ENCODE results near the gene HLA-DQA1.

HLA-DQA1 gene

GRCh38 chr6:32602383-32602782 lies 34.8 kb upstream of the HLA-DQA1 start:
- Histone ChIP-seq H3K27ac (ENCODE audit: low read depth, low read length) (no peak overlapping the region), H4K5ac (ENCODE audit: low read length) (no peak overlapping the region), H3K4me1 (ENCODE audit: control insufficient read depth, low read depth, low read length) (no peaks in the 10 kb centered on the region), H3K4me2 (ENCODE audit: low read length) (no peak overlapping the region), H3K4ac (ENCODE audit: low read depth, low read length) (no peak overlapping the region), H3K56ac (ENCODE audit: low read length) (no peak overlapping the region), H2AK5ac (ENCODE audit: low read length) (no peak overlapping the region), H2BK5ac (ENCODE audit: low read length) (no peak overlapping the region), H4K8ac (ENCODE audit: low read depth, low read length) (no peak overlapping the region), H3K4me3 (ENCODE audit: low read length) (no peak overlapping the region), H3K9ac (ENCODE audit: low read length) (no peak overlapping the region), H3K18ac (ENCODE audit: low read length) (no peak overlapping the region), H3K79me1 (ENCODE audit: low read length) (no peaks in the 10 kb centered on the region), H3K36me3 (ENCODE audit: control insufficient read depth, insufficient read depth, low read length) (no peaks in the 10 kb centered on the region), H2BK15ac (replicated peaks; ENCODE audit: low read depth) (no peak overlapping the region), H3K23ac (ENCODE audit: low read length) (no peak overlapping the region), H3K79me2 (ENCODE audit: control insufficient read depth, insufficient read depth, low read length) (no peaks in the 10 kb centered on the region), H2BK120ac (ENCODE audit: low read depth, low read length) (no peak overlapping the region), H3K27me3 (ENCODE audit: insufficient read depth, low read length, poor library complexity) (no peaks in the 10 kb centered on the region)
- no CpG with 5 or more reads among the region's 3 CpGs for WGBS (ENCODE audit: extremely low coverage, insufficient coverage, low lambda C conversion rate)
- no peak for DNase-seq

- H2AK5ac ChIP-seq (ENCODE audit: low read length): no peak overlapping the region
- H2BK120ac ChIP-seq (ENCODE audit: low read depth, low read length): no peak overlapping the region
- no peak overlapping the region for H3K27ac ChIP-seq (ENCODE audit: low read depth, low read length)
- DNase-seq: no peak
- H3K36me3 ChIP-seq (ENCODE audit: control insufficient read depth, insufficient read depth, low read length): no peaks in the 10 kb centered on the region
- no peak overlapping the region for H3K18ac ChIP-seq (ENCODE audit: low read length)
- no peak overlapping the region for H2BK15ac ChIP-seq (replicated peaks; ENCODE audit: low read depth)
- no CpG with 5 or more reads among the region's 5 CpGs for WGBS (ENCODE audit: extremely low coverage, insufficient coverage, low lambda C conversion rate)
- no peak overlapping the region for H3K9ac ChIP-seq (ENCODE audit: low read length)
- H3K79me1 ChIP-seq (ENCODE audit: low read length): no peaks in the 10 kb centered on the region
- H4K5ac ChIP-seq (ENCODE audit: low read length): no peak overlapping the region
- no peak overlapping the region for H3K56ac ChIP-seq (ENCODE audit: low read length)
- no peaks in the 10 kb centered on the region for H3K4me1 ChIP-seq (ENCODE audit: control insufficient read depth, low read depth, low read length)
- no peak overlapping the region for H3K4me3 ChIP-seq (ENCODE audit: low read length)
- no peak overlapping the region for H3K4me2 ChIP-seq (ENCODE audit: low read length)
- no peaks in the 10 kb centered on the region for H3K27me3 ChIP-seq (ENCODE audit: insufficient read depth, low read length, poor library complexity)
- no peak overlapping the region for H2BK5ac ChIP-seq (ENCODE audit: low read length)
- H4K8ac ChIP-seq (ENCODE audit: low read depth, low read length): no peak overlapping the region
- no peak overlapping the region for H3K4ac ChIP-seq (ENCODE audit: low read depth, low read length)
- H3K79me2 ChIP-seq (ENCODE audit: control insufficient read depth, insufficient read depth, low read length): no peaks in the 10 kb centered on the region
- no peak overlapping the region for H3K23ac ChIP-seq (ENCODE audit: low read length)
These were observed 34.0 kb upstream of the HLA-DQA1 start for GRCh38 chr6:32603222-32603621.

DNA sequence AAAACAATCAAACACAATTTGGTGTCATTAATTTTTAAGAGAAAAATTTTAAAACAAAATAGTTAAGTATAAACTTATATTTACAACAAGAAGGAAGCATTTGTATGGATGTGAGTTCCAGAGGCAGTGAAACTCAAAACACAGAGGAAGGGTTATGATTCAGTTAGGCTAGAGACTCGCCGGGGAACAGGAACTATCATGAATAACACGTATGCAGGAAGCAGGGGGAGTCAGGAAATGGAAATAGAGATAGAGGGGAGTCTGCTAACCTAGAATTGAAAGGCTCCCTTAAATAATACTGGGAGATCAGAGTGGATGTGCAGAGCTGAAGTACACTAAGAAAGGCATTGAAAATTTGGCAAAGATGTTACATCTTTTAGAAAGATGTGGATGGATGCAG lies 33.3 kb upstream of the HLA-DQA1 start:
- no peak overlapping the region for H3K9ac ChIP-seq (ENCODE audit: low read length)
- no peak overlapping the region for H3K4ac ChIP-seq (ENCODE audit: low read depth, low read length)
- H3K79me1 ChIP-seq (ENCODE audit: low read length): no peaks in the 10 kb centered on the region
- H3K36me3 ChIP-seq (ENCODE audit: control insufficient read depth, insufficient read depth, low read length): no peaks in the 10 kb centered on the region
- DNase-seq: no peak
- no peak overlapping the region for H3K27ac ChIP-seq (ENCODE audit: low read depth, low read length)
- no peaks in the 10 kb centered on the region for H3K4me1 ChIP-seq (ENCODE audit: control insufficient read depth, low read depth, low read length)
- no peak overlapping the region for H4K8ac ChIP-seq (ENCODE audit: low read depth, low read length)
- no peak overlapping the region for H3K56ac ChIP-seq (ENCODE audit: low read length)
- no peak overlapping the region for H3K23ac ChIP-seq (ENCODE audit: low read length)
- no peak overlapping the region for H3K18ac ChIP-seq (ENCODE audit: low read length)
- H2BK5ac ChIP-seq (ENCODE audit: low read length): no peak overlapping the region
- no peak overlapping the region for H4K5ac ChIP-seq (ENCODE audit: low read length)
- H3K4me2 ChIP-seq (ENCODE audit: low read length): no peak overlapping the region
- H2BK15ac ChIP-seq (replicated peaks; ENCODE audit: low read depth): no peak overlapping the region
- no peak overlapping the region for H2AK5ac ChIP-seq (ENCODE audit: low read length)
- H2BK120ac ChIP-seq (ENCODE audit: low read depth, low read length): no peak overlapping the region
- H3K4me3 ChIP-seq (ENCODE audit: low read length): no peak overlapping the region
- no peaks in the 10 kb centered on the region for H3K79me2 ChIP-seq (ENCODE audit: control insufficient read depth, insufficient read depth, low read length)
- no CpG with 5 or more reads among the region's 3 CpGs for WGBS (ENCODE audit: extremely low coverage, insufficient coverage, low lambda C conversion rate)
- H3K27me3 ChIP-seq (ENCODE audit: insufficient read depth, low read length, poor library complexity): no peaks in the 10 kb centered on the region

GRCh38 chr6:32604434-32604877 lies 32.8 kb upstream of the HLA-DQA1 start:
- H3K4ac ChIP-seq (ENCODE audit: low read depth, low read length): no peak overlapping the region
- no peak overlapping the region for H2BK5ac ChIP-seq (ENCODE audit: low read length)
- no peak overlapping the region for H2BK120ac ChIP-seq (ENCODE audit: low read depth, low read length)
- H2AK5ac ChIP-seq (ENCODE audit: low read length): no peak overlapping the region
- no peaks in the 10 kb centered on the region for H3K79me2 ChIP-seq (ENCODE audit: control insufficient read depth, insufficient read depth, low read length)
- H3K4me2 ChIP-seq (ENCODE audit: low read length): no peak overlapping the region
- H3K79me1 ChIP-seq (ENCODE audit: low read length): no peaks in the 10 kb centered on the region
- no peaks in the 10 kb centered on the region for H3K27me3 ChIP-seq (ENCODE audit: insufficient read depth, low read length, poor library complexity)
- no peak overlapping the region for H3K56ac ChIP-seq (ENCODE audit: low read length)
- no peak overlapping the region for H2BK15ac ChIP-seq (replicated peaks; ENCODE audit: low read depth)
- H3K9ac ChIP-seq (ENCODE audit: low read length): no peak overlapping the region
- WGBS (ENCODE audit: extremely low coverage, insufficient coverage, low lambda C conversion rate): no CpG with 5 or more reads among the region's 3 CpGs
- H3K27ac ChIP-seq (ENCODE audit: low read depth, low read length): no peak overlapping the region
- no peak overlapping the region for H4K8ac ChIP-seq (ENCODE audit: low read depth, low read length)
- no peak for DNase-seq
- no peak overlapping the region for H3K4me3 ChIP-seq (ENCODE audit: low read length)
- H4K5ac ChIP-seq (ENCODE audit: low read length): no peak overlapping the region
- H3K36me3 ChIP-seq (ENCODE audit: control insufficient read depth, insufficient read depth, low read length): no peaks in the 10 kb centered on the region
- no peak overlapping the region for H3K23ac ChIP-seq (ENCODE audit: low read length)
- no peaks in the 10 kb centered on the region for H3K4me1 ChIP-seq (ENCODE audit: control insufficient read depth, low read depth, low read length)
- H3K18ac ChIP-seq (ENCODE audit: low read length): no peak overlapping the region

DNA sequence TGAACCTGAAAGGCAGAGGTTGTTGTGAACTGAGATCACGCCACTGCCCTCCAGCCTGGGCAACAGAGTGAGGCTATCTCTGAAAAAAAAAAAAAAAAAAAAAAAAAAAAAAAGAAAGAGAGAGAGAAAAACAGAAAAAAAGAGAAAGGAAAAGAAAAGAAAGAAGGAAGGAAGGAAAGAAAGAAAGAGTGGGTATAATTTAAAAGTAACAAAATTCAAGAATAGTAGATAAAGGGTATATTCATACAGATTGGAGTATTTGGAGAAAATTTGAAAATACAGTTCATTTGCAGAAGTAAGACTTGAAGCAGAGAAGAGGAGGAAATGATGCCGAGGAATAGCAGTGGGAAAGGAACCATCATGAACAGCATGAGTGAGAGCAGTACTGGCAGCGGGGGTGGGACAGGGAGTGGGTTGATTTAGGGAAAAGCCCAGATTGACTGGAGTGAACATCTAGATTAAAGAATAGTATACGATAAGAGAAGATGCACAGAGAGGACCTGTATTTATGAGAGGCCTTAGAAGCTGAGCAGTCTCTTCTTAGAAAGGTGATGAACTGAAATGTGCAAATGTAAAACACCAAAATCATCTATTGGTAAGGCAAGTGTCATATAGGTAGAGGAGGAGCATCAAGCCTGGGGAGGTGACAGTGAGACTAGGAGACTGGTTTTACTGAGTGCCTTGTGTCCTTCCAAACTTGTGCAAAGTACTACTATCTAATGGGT lies 29.8 kb upstream of the HLA-DQA1 start:
- Histone ChIP-seq H3K18ac (ENCODE audit: low read length) (no peak overlapping the region), H4K5ac (ENCODE audit: low read length) (no peak overlapping the region), H3K4me1 (ENCODE audit: control insufficient read depth, low read depth, low read length) (no peaks in the 10 kb centered on the region), H3K23ac (ENCODE audit: low read length) (no peak overlapping the region), H3K27ac (ENCODE audit: low read depth, low read length) (no peak overlapping the region), H2BK5ac (ENCODE audit: low read length) (no peak overlapping the region), H3K36me3 (ENCODE audit: control insufficient read depth, insufficient read depth, low read length) (no peaks in the 10 kb centered on the region), H2BK120ac (ENCODE audit: low read depth, low read length) (no peak overlapping the region), H3K4ac (ENCODE audit: low read depth, low read length) (no peak overlapping the region), H3K4me2 (ENCODE audit: low read length) (no peak overlapping the region), H3K79me1 (ENCODE audit: low read length) (no peaks in the 10 kb centered on the region), H3K56ac (ENCODE audit: low read length) (no peak overlapping the region), H4K8ac (ENCODE audit: low read depth, low read length) (no peak overlapping the region), H3K79me2 (ENCODE audit: control insufficient read depth, insufficient read depth, low read length) (no peaks in the 10 kb centered on the region), H3K27me3 (ENCODE audit: insufficient read depth, low read length, poor library complexity) (no peaks in the 10 kb centered on the region), H3K4me3 (ENCODE audit: low read length) (no peak overlapping the region), H2AK5ac (ENCODE audit: low read length) (no peak overlapping the region), H3K9ac (ENCODE audit: low read length) (no peak overlapping the region), H2BK15ac (replicated peaks; ENCODE audit: low read depth) (no peak overlapping the region)
- DNase-seq: no peak
- WGBS (ENCODE audit: extremely low coverage, insufficient coverage, low lambda C conversion rate): no CpG with 5 or more reads among the region's 4 CpGs

GRCh38 chr6:32607988-32608298 lies 29.3 kb upstream of the HLA-DQA1 start:
- Histone ChIP-seq H3K9ac (ENCODE audit: low read length) (no peak overlapping the region), H3K27ac (ENCODE audit: low read depth, low read length) (no peak overlapping the region), H3K23ac (ENCODE audit: low read length) (no peak overlapping the region), H3K79me2 (ENCODE audit: control insufficient read depth, insufficient read depth, low read length) (no peaks in the 10 kb centered on the region), H2BK5ac (ENCODE audit: low read length) (no peak overlapping the region), H2AK5ac (ENCODE audit: low read length) (no peak overlapping the region), H3K27me3 (ENCODE audit: insufficient read depth, low read length, poor library complexity) (no peaks in the 10 kb centered on the region), H3K4me2 (ENCODE audit: low read length) (no peak overlapping the region), H3K79me1 (ENCODE audit: low read length) (no peaks in the 10 kb centered on the region), H4K5ac (ENCODE audit: low read length) (no peak overlapping the region), H2BK120ac (ENCODE audit: low read depth, low read length) (no peak overlapping the region), H3K36me3 (ENCODE audit: control insufficient read depth, insufficient read depth, low read length) (no peaks in the 10 kb centered on the region), H3K18ac (ENCODE audit: low read length) (no peak overlapping the region), H2BK15ac (replicated peaks; ENCODE audit: low read depth) (no peak overlapping the region), H3K4me3 (ENCODE audit: low read length) (no peak overlapping the region), H4K8ac (ENCODE audit: low read depth, low read length) (no peak overlapping the region), H3K56ac (ENCODE audit: low read length) (no peak overlapping the region), H3K4me1 (ENCODE audit: control insufficient read depth, low read depth, low read length) (no peaks in the 10 kb centered on the region), H3K4ac (ENCODE audit: low read depth, low read length) (no peak overlapping the region)
- DNase-seq: no peak
- no CpG with 5 or more reads among the region's 2 CpGs for WGBS (ENCODE audit: extremely low coverage, insufficient coverage, low lambda C conversion rate)
